AG04450 (cell line): ENCODE results near the gene CARD6. TPM values are rescaled to one million over a fixed set of nuclear protein-coding genes. Genes with fewer than 3 reads are reported as not detected.

Source experiments
- CTCF ChIA-PET: fragments of 300-600, 350-600 bp; formaldehyde crosslinking; extraction: SDS; loops from one replicate; lab custom pipeline; 2022; ENCODE audit warnings: antibody characterized with exemption, inconsistent platforms; lab: Charles Lee
- POLR2A ChIA-PET: fragments of 350-600 bp; formaldehyde crosslinking; extraction: SDS; loops from one replicate; lab custom pipeline; 2021; ENCODE audit warnings: antibody characterized with exemption, inconsistent platforms; lab: Yijun Ruan, JAX
- DNase-seq: peaks from one replicate; pipeline ENCODE4 v3.0.0-alpha.2; 2011; ENCODE audit warnings: low read depth, low spot score
- H3K27ac ChIP-seq: one replicate; pipeline ENCODE4 v1.5.1; 2012; ENCODE audit warnings: low read depth, low read length, control low read depth
- H3K27me3 ChIP-seq: one replicate; pipeline ENCODE4 v1.6.0; 2012; ENCODE audit warnings: low read length; ENCODE audit not compliant: control insufficient read depth, insufficient read depth
- H3K4me3 ChIP-seq: 2 replicates; pipeline ENCODE4 v1.5.1; 2011; ENCODE audit warnings: mild to moderate bottlenecking, low read depth, low read length, control low read depth
- H3K9me3 ChIP-seq: 2 replicates; pipeline ENCODE4 v1.5.1; 2012; ENCODE audit warnings: low read length; ENCODE audit not compliant: control insufficient read depth, insufficient read depth
- CTCF ChIP-seq: IDR thresholded peaks from 2 replicates; pipeline ENCODE4 v1.5.1; 2011; ENCODE audit warnings: low read depth, low read length, control low read depth, inconsistent platforms
- polyA plus RNA-seq: library from polyadenylated mRNA; depleted of rRNA; stranded (reverse); fragments of >200 nt; gene quantifications from 2 replicates; pipeline ENCODE4 v1.2.3, GENCODE V29; 2011

The CARD6 gene
- polyA plus RNA-seq, 1 experiment = 4.2 TPM

- peak; percentile 13 for DNase-seq
- no peak for TF ChIP-seq CTCF
- Histone ChIP-seq H3K27ac (no peak overlapping the region), H3K27me3 (no peaks in the 10 kb centered on the region), H3K4me3 (peak overlapping the region; percentile 42), H3K9me3 (no peaks in the 10 kb centered on the region)
- POLR2A ChIA-PET = no interaction called here
- CTCF ChIA-PET = interaction anchor here (1.0 kb wide), 1 partner anchor 62 kb away, joined by 3 read pairs; no protein-coding TSS in a partner anchor
Observed at GRCh38 chr5:40842351-40842750, 1.2 kb downstream of the CARD6 start.

GRCh38 chr5:40844565-40844964 is 3.4 kb downstream of the CARD6 start:
- H3K27me3 ChIP-seq = no peaks in the 10 kb centered on the region
- no peak for DNase-seq
- no peak overlapping the region for H3K27ac ChIP-seq
- POLR2A ChIA-PET = no interaction called here
- CTCF ChIA-PET = no interaction called here
- no peak overlapping the region for H3K4me3 ChIP-seq
- no peaks in the 10 kb centered on the region for H3K9me3 ChIP-seq
- TF ChIP-seq CTCF = no peak

GRCh38 chr5:40846371-40846770 is 5.2 kb downstream of the CARD6 start:
- H3K4me3 ChIP-seq = no peak overlapping the region
- no peak overlapping the region for H3K27ac ChIP-seq
- no peaks in the 10 kb centered on the region for H3K27me3 ChIP-seq
- H3K9me3 ChIP-seq = no peaks in the 10 kb centered on the region
- ChIA-PET CTCF (no interaction called here), POLR2A (no interaction called here)
- TF ChIP-seq CTCF = no peak
- no peak for DNase-seq

GRCh38 chr5:40847525-40847924 is 6.4 kb downstream of the CARD6 start:
- POLR2A ChIA-PET = no interaction called here
- no peak overlapping the region for H3K4me3 ChIP-seq
- no peaks in the 10 kb centered on the region for H3K27me3 ChIP-seq
- no peak for TF ChIP-seq CTCF
- no peak overlapping the region for H3K27ac ChIP-seq
- H3K9me3 ChIP-seq = no peaks in the 10 kb centered on the region
- CTCF ChIA-PET = no interaction called here
- DNase-seq = no peak

GRCh38 chr5:40853632-40854192 is 12.5 kb downstream of the CARD6 start:
- ChIA-PET CTCF (no interaction called here), POLR2A (no interaction called here)
- Histone ChIP-seq H3K9me3 (no peaks in the 10 kb centered on the region), H3K4me3 (no peak overlapping the region), H3K27ac (peak overlapping the region; percentile 11), H3K27me3 (no peaks in the 10 kb centered on the region)
- DNase-seq = no peak
- TF ChIP-seq CTCF = no peak
